Measurements from ENCODE around the gene ZFYVE16. TPM values are rescaled to one million over a fixed set of nuclear protein-coding genes. Genes with fewer than 3 reads are reported as not detected.
"Not testable (repeated sequence)": the region's sequence is repeated elsewhere in the genome, so short reads cannot be mapped to it uniquely, and the experiment has no call there.

Gene ZFYVE16
- total RNA-seq, 2 experiments from 2014 or later, result 8.0 to 10.3 TPM

DNA sequence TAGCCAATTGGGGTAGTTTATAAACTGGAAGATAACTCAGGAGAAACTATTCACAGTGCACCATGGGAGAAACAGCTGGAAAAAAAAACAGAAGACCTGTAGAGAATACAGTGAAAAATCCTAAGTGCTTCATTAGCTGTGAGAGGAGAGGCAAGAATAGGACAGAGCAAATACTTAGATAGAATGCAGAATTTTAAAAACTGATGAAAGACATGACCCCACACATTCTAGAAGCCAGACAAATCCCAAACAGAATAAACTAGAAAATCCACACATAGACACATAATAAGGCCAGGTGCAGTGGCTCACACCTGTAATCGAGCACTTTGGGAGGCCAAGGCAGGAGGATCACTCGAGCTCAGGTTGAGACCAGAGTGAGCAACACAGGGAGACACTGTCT lies 72.5 kb downstream of the ZFYVE16 start:
- Mint-ChIP-seq H3K27me3 (ENCODE audit: low read depth) (no peaks in the 10 kb centered on the region), H3K36me3 (ENCODE audit: low read depth) (peaks cover 11% of the 10 kb centered on the region), H3K4me1 (ENCODE audit: low read depth) (no peaks in the 10 kb centered on the region), H3K9me3 (peaks cover 13% of the 10 kb centered on the region), H3K27ac (no peak overlapping the region), H3K4me3 (no peak overlapping the region)
- intact Hi-C loops (cut with micrococcal nuclease), result loop anchor here (2.0 to 10.0 kb wide), 2 partner anchors 684 to 714 kb away; no protein-coding TSS in a partner anchor
- CTCF ChIA-PET, result interaction anchor here (0.6 to 1.3 kb wide), 8 partner anchors 12 to 207 kb away, joined by 3 to 5 read pairs (median 4); no protein-coding TSS in a partner anchor
- no peak for DNase-seq

DNA sequence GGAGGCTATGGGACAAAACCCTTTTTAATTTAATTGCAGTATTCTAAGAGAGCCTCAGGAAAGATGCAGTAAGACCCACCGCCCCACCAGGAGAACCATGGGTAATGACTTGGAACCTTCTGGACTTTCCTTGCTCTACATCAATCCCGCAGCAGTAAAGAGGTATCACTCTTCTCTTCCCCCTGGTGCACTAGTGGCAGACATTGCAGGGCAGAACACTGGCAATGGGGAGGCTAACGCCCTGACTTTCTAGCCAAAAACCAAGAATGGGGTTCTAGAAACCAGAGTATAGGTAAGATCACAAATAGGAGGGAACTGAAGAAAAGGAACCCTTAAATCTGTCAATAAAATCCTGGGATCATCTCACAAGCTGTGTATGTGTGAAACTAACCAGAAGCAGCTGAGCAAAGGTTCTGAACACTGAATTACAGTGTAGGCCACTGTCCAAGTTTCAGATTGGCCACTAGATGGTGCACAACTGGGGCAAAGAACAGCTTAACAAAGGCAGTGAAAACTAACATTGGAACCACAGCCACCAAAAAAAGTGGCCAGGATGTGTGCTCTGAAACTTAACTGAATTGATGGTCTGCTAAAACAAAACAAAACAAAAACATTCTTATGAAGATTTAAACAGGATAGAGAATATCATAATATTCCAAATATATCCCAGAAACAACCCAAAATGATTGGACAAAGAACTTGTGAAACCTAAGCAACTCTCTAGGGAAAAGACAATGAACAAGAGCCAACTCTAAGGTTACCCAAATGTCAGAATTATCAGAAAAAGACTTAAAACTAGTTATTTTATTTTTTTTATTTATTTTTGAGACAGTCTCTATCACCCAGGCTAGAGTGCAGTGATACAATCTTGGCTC lies 73.4 kb downstream of the ZFYVE16 start:
- CTCF ChIA-PET, result interaction anchor here (0.6 to 1.5 kb wide), 12 partner anchors 13 to 714 kb away, joined by 3 to 5 read pairs (median 4); partner anchors contain the start of gene ZFYVE16
- peak; percentile 60 for DNase-seq
- intact Hi-C loops (cut with micrococcal nuclease), result loop anchor here (1.0 to 10.0 kb wide), 3 partner anchors 191 to 714 kb away; no protein-coding TSS in a partner anchor
- no peak overlapping the region for H3K4me3 Mint-ChIP-seq
- H3K27ac Mint-ChIP-seq, result no peak overlapping the region
- no peaks in the 10 kb centered on the region for H3K4me1 Mint-ChIP-seq (ENCODE audit: low read depth)
- peaks cover 13% of the 10 kb centered on the region for H3K9me3 Mint-ChIP-seq
- no peaks in the 10 kb centered on the region for H3K27me3 Mint-ChIP-seq (ENCODE audit: low read depth)
- H3K36me3 Mint-ChIP-seq (ENCODE audit: low read depth), result peaks cover 11% of the 10 kb centered on the region

DNA sequence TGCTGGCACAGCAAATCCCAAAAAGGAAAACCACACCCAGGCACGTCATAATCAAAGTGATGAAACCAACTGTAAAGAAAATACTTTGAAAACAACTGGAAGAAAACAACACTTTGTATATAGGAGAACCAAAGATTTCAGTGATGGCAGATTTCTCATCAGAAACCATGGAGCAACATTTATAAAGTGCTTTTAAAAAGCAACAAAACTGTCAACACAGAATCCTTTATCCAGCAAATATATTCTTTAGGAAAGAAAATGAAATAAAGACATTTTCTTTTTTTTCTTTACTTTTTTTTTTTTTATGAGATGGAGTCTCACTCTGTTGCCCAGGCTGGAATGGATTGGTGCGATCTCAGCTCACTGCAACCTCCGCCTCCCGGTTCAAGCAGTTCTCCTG lies 74.7 kb downstream of the ZFYVE16 start:
- intact Hi-C loops (cut with micrococcal nuclease), result loop anchor here (10.0 kb wide), 1 partner anchor 682 kb away; no protein-coding TSS in a partner anchor
- H3K27me3 Mint-ChIP-seq (ENCODE audit: low read depth), result no peaks in the 10 kb centered on the region
- H3K4me1 Mint-ChIP-seq (ENCODE audit: low read depth), result peaks cover 7% of the 10 kb centered on the region
- peaks cover 13% of the 10 kb centered on the region for H3K36me3 Mint-ChIP-seq (ENCODE audit: low read depth)
- peaks cover 13% of the 10 kb centered on the region for H3K9me3 Mint-ChIP-seq
- CTCF ChIA-PET, result interaction anchor here (1.0 kb wide), 1 partner anchor 35 kb away, joined by 3 read pairs; no protein-coding TSS in a partner anchor
- no peak overlapping the region for H3K4me3 Mint-ChIP-seq
- no peak for DNase-seq
- no peak overlapping the region for H3K27ac Mint-ChIP-seq

DNA sequence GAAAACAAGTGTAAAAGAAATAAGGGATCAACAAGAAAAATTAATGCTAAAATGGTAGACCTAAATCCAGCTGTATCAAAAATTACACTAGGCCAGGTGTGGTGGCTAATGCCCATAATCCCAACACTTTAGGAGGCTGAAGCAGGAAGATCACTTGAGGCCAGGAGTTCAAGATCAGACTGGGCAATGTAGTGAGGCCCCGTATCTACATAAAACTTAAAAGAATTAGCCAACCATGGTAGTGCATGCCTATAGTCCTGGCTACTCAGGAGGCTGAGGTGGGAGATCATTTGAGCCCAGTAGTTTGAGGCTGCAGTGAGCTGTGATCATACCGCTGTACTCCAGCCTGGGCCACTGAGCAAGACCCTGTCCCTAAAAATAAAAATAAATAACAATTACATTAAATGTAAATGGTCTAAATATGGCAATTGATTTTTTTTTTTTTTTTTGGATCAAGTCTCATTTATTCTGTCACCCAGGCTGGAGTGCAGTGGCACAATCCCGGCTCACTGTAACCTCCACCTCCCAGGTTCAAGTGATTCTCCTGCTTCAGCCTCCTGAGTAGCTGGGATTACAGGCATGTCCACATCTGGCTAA lies 75.9 kb downstream of the ZFYVE16 start:
- H3K27me3 Mint-ChIP-seq (ENCODE audit: low read depth), result no peaks in the 10 kb centered on the region

DNA sequence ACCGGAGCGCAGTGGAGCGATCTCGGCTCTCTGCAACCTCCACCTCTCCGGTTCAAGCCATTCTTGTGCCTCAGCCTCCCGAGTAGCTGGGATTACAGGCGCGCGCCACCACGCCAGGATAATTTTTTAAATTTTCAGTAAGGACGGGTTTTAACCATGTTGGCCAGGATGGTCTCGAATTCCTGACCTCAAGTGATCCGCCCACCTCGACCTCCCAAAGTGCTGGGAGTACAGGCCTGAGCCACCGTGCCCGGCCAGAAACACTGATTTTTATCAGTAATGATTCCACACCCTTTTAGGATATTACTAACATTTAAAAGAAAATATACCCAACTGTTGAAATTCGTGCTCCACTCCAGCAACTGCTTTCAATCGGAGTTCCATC lies 79.6 kb downstream of the ZFYVE16 start:
- H3K36me3 Mint-ChIP-seq (ENCODE audit: low read depth), result peaks cover 7% of the 10 kb centered on the region
- H3K27ac Mint-ChIP-seq, result no peak overlapping the region
- intact Hi-C loops (cut with micrococcal nuclease), result loop anchor here (5.0 to 10.0 kb wide), 2 partner anchors 395 to 677 kb away; no protein-coding TSS in a partner anchor
- peak overlapping the region; percentile 79 for H3K4me3 Mint-ChIP-seq
- H3K4me1 Mint-ChIP-seq (ENCODE audit: low read depth), result peaks cover 13% of the 10 kb centered on the region
- H3K27me3 Mint-ChIP-seq (ENCODE audit: low read depth), result no peaks in the 10 kb centered on the region
- CTCF ChIA-PET, result no interaction called here
- DNase-seq, result no peak
- H3K9me3 Mint-ChIP-seq, result peaks cover 7% of the 10 kb centered on the region

More for the DNA sequence above, 75.9 kb downstream of the ZFYVE16 start:
- Mint-ChIP-seq H3K4me1 (ENCODE audit: low read depth) (peaks cover 11% of the 10 kb centered on the region), H3K27ac (no peak overlapping the region), H3K4me3 (no peak overlapping the region), H3K36me3 (ENCODE audit: low read depth) (peaks cover 13% of the 10 kb centered on the region), H3K9me3 (peaks cover 13% of the 10 kb centered on the region)
- DNase-seq, result no peak
- intact Hi-C loops (cut with micrococcal nuclease), result loop anchor here (10.0 kb wide), 1 partner anchor 681 kb away; no protein-coding TSS in a partner anchor
- CTCF ChIA-PET, result interaction anchor here (0.6 kb wide), 1 partner anchor 25 kb away, joined by 4 read pairs; no protein-coding TSS in a partner anchor

DNA sequence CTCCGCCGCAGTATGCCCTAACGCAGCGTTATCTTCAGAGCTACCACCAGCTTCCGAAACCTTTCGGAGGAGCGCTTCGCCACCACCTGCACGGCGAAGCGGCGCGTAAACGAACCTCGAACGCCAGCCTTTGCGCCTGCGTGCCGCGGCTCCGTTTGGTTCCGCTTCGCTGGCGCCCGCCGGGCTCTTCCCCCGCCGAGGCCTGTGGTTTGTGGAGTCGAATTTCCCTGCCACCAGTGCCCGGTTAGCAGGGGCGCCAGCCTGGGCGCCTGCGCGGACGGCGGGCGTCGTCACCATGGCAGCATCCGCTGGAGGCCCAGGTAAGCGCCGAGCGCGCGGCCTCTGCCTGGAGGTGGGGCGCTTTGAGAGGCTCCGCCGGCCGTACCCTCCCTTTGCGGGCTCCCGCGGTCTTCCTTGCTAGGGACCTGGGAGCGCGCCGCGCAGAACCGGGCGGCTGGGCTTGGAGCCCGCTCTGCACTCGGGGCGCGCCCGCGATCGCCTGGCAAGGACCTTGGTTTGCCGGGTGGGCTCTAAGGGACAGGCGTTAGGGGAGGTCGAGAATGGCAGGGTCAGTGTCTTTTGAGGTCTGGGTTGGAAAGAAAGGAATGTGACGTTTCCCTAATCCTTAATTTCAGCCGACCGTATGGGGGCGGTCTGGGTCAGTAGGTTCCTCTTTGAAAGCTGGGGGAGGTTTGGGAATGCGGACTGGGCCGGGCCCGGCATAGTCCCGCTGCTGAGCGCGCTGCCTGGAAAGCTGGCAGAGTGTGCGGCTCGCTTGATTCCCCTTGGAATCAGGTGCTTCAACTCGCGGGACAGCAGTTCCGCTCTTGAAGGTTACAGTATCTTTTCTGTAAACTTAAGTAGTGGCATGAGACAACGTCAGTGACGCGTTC lies 80.2 kb downstream of the ZFYVE16 start, which contains the start of gene FAM151B:
FAM151B (plus strand) TSS at position 272 of the 893 bp plus-strand sequence; CDS start at position 296, 24 bp downstream.
- Mint-ChIP-seq H3K27ac (no peak within 1 kb of the TSS), H3K4me3 (peak within 1 kb of the TSS; percentile 79), H3K4me1 (ENCODE audit: low read depth) (peaks cover 13% of the 10 kb centered on the region), H3K9me3 (peaks cover 3% of the 10 kb centered on the region), H3K36me3 (ENCODE audit: low read depth) (peaks cover 3% of the 10 kb centered on the region), H3K27me3 (ENCODE audit: low read depth) (no peaks in the 10 kb centered on the region)
- CTCF ChIA-PET, result no interaction called here
- intact Hi-C loops (cut with micrococcal nuclease), result loop anchor here (1.0 to 10.0 kb wide), 7 partner anchors 81 to 811 kb away; partner anchors contain the start of genes ANKRD34B, DHFR, MSH3 and RASGRF2
- peak; percentile 85 for DNase-seq

DNA sequence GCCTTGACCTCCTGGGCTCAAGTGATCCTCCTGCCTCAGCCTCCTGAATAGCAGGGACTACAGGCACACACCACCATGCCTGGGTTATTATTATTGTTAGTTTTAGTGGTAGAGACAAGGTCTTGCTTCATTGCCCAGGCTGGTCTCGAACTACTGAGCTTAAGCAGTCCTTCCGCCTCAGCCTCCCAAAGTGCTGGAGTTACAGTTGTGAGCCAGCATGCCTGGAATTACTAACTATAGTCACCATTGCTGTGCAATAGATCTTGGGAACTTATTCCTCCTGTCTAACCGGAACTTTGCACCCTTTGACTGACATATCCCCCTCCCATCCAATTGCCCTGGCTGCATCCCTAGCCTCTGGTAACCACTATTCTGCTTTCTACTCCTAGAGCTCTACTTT lies 83.4 kb downstream of the ZFYVE16 start:
- peaks cover 13% of the 10 kb centered on the region for H3K4me1 Mint-ChIP-seq (ENCODE audit: low read depth)
- H3K9me3 Mint-ChIP-seq, result no peaks in the 10 kb centered on the region
- DNase-seq, result no peak
- intact Hi-C loops (cut with micrococcal nuclease), result no loop called here
- peaks cover 2% of the 10 kb centered on the region for H3K36me3 Mint-ChIP-seq (ENCODE audit: low read depth)
- CTCF ChIA-PET, result no interaction called here
- H3K4me3 Mint-ChIP-seq, result no peak overlapping the region
- no peak overlapping the region for H3K27ac Mint-ChIP-seq
- H3K27me3 Mint-ChIP-seq (ENCODE audit: low read depth), result no peaks in the 10 kb centered on the region

DNA sequence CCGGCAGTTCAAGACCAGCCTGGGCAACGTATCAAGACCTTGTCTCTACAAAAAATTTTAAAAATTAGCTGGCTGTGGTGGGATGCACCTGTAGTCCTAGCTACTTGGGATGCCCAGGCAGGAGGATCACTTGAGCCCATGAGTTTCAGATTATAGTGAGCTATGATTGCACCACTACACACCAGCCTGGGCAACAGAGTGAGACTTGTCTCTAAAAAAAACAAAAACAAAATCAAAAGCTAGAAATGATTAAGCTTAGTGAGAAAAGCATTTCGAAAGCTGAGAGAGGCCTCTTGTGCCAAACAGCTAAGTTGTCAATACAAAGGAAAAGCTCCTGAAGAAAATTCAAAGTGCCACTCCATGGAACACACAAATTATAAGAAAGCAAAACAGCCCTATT lies 84.9 kb downstream of the ZFYVE16 start:
- CTCF ChIA-PET, result interaction anchor here (0.8 kb wide), 1 partner anchor 10 kb away, joined by 3 read pairs; no protein-coding TSS in a partner anchor

DNA sequence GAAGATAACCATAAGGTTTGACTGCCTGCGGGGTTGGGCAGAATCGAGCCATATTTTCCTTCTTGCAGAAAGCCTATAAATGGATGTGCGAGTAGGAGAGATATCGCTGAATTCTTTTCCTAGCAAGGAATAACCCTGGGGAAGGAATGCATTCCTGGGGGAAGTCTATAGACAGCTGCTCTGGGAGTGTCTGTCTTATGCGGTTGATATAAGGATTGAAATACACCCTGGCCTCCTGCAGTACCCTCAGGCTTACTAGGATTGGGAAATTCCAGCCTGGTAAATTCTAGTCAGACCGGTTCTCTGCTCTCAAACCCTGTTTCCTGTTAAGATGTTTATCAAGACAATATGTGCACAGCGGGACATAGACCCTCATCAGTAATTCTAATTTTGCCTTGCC lies 85.6 kb downstream of the ZFYVE16 start:
- CTCF ChIA-PET, result interaction anchor here (0.8 kb wide), 1 partner anchor 10 kb away, joined by 3 read pairs; no protein-coding TSS in a partner anchor
- H3K36me3 Mint-ChIP-seq (ENCODE audit: low read depth); H3K27ac Mint-ChIP-seq; intact Hi-C loops (cut with micrococcal nuclease); H3K27me3 Mint-ChIP-seq (ENCODE audit: low read depth); DNase-seq; H3K9me3 Mint-ChIP-seq; H3K4me3 Mint-ChIP-seq; H3K4me1 Mint-ChIP-seq (ENCODE audit: low read depth): not testable (repeated sequence)

More for the DNA sequence above, 84.9 kb downstream of the ZFYVE16 start:
- Mint-ChIP-seq H3K9me3 (no peaks in the 10 kb centered on the region), H3K27me3 (ENCODE audit: low read depth) (no peaks in the 10 kb centered on the region), H3K4me3 (no peak overlapping the region), H3K36me3 (ENCODE audit: low read depth) (no peaks in the 10 kb centered on the region), H3K27ac (no peak overlapping the region), H3K4me1 (ENCODE audit: low read depth) (peaks cover 6% of the 10 kb centered on the region)
- DNase-seq, result no peak
- intact Hi-C loops (cut with micrococcal nuclease), result no loop called here

DNA sequence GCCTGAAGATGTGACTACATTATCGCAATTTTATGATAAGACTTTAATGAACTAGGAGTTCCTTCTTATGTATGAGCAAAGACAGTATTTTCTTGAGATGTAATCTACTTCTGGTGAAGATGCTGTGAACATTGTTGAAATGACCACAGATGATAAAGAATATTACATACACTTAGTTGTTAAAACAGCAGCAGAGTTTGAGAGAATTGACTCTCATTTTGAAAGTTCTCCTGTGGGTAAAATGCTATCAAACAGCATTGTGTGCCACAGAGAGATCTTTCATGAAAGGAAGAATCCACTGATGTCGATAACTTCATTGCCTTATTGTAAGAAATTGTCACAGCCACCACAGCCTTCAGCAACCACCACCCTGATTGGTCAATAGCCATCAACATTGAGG lies 88.0 kb downstream of the ZFYVE16 start:
- H3K4me3 Mint-ChIP-seq, result no peak overlapping the region
- no peaks in the 10 kb centered on the region for H3K4me1 Mint-ChIP-seq (ENCODE audit: low read depth)
- H3K27me3 Mint-ChIP-seq (ENCODE audit: low read depth), result no peaks in the 10 kb centered on the region
- H3K36me3 Mint-ChIP-seq (ENCODE audit: low read depth), result no peaks in the 10 kb centered on the region
- DNase-seq, result no peak
- no peaks in the 10 kb centered on the region for H3K9me3 Mint-ChIP-seq
- CTCF ChIA-PET, result interaction anchor here (1.5 kb wide), 1 partner anchor 16 kb away, joined by 4 read pairs; no protein-coding TSS in a partner anchor
- H3K27ac Mint-ChIP-seq, result no peak overlapping the region
- intact Hi-C loops (cut with micrococcal nuclease), result no loop called here

DNA sequence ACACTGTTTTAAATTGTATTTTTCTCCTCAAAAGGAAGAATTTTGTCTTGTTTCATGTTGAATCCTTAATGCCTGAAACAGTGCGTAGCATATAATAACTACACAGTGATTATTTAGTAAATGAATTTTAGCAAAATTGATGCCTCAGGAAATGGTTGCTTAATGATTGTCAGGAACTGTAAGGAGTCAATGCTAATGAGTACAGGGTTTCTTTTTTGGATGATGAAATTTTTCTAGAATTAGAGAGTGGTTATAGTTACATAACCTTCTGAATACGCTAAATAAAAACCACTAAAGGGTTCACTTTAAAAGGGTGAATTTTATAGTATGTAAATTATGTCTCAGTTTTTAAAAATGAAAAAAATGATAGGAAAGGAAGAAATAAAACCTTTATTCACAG lies 94.9 kb downstream of the ZFYVE16 start:
- intact Hi-C loops (cut with micrococcal nuclease), result no loop called here
- DNase-seq, result no peak
- Mint-ChIP-seq H3K4me3 (no peak overlapping the region), H3K27ac (no peak overlapping the region), H3K9me3 (no peaks in the 10 kb centered on the region), H3K36me3 (ENCODE audit: low read depth) (no peaks in the 10 kb centered on the region), H3K27me3 (ENCODE audit: low read depth) (no peaks in the 10 kb centered on the region), H3K4me1 (ENCODE audit: low read depth) (peaks cover 3% of the 10 kb centered on the region)
- CTCF ChIA-PET, result interaction anchor here (0.7 kb wide), 1 partner anchor 10 kb away, joined by 3 read pairs; no protein-coding TSS in a partner anchor
